Karpas-422 (cell line): ENCODE data around the gene TTLL11. TPM values are rescaled to one million over a fixed set of nuclear protein-coding genes. Genes with fewer than 3 reads are reported as not detected.

ENCODE experiments used
- DNase-seq: peaks from one replicate; pipeline ENCODE4 v3.0.0-alpha.2; 2015
- H2AFZ ChIP-seq: fragments of 200-600 bp; sonication (generic); 2 replicates; pipeline ENCODE4 v1.6.1; 2014; ENCODE audit warnings: antibody characterized with exemption, low read length, mixed read lengths
- H3K27ac ChIP-seq: fragments of 200-600 bp; sonication (generic); 2 replicates; pipeline ENCODE4 v1.5.1; 2014; ENCODE audit warnings: mild to moderate bottlenecking, low read length, moderate library complexity
- H3K27me3 ChIP-seq: fragments of 200-600 bp; sonication (generic); 2 replicates; pipeline ENCODE4 v1.6.1; 2014; ENCODE audit warnings: low read length, mixed read lengths
- H3K36me3 ChIP-seq: fragments of 200-600 bp; sonication (generic); 2 replicates; pipeline ENCODE4 v1.6.1; 2014; ENCODE audit warnings: low read length, mixed read lengths; ENCODE audit not compliant: insufficient read depth
- H3K4me1 ChIP-seq: fragments of 200-600 bp; sonication (generic); 2 replicates; pipeline ENCODE4 v1.6.1; 2014; ENCODE audit warnings: mild to moderate bottlenecking, low read length, mixed read lengths
- H3K4me2 ChIP-seq: fragments of 200-600 bp; sonication (generic); 2 replicates; pipeline ENCODE4 v1.6.1; 2014; ENCODE audit warnings: low read length, low read depth, mild to moderate bottlenecking; ENCODE audit not compliant: poor library complexity, severe bottlenecking
- H3K4me3 ChIP-seq: fragments of 200-600 bp; sonication (generic); 2 replicates; pipeline ENCODE4 v1.5.1; 2014; ENCODE audit warnings: mild to moderate bottlenecking, antibody characterized with exemption, low read length, mixed read lengths
- H3K79me2 ChIP-seq: fragments of 200-600 bp; sonication (generic); 2 replicates; pipeline ENCODE4 v1.6.1; 2014; ENCODE audit warnings: mild to moderate bottlenecking, low read length, mixed read lengths
- H3K9ac ChIP-seq: fragments of 200-600 bp; sonication (generic); 2 replicates; pipeline ENCODE4 v1.6.0; 2014; ENCODE audit warnings: low read length
- H3K9me2 ChIP-seq: fragments of 200-600 bp; sonication (generic), shearing (Covaris generic); replicated peaks from 2 replicates; pipeline ENCODE4 v1.6.0; 2014; ENCODE audit warnings: mild to moderate bottlenecking, low read length, moderate library complexity; ENCODE audit not compliant: insufficient read depth
- H3K9me3 ChIP-seq: fragments of 300-700, 200-600 bp; sonication (generic); 2 replicates; pipeline ENCODE4 v1.6.1; 2014; ENCODE audit warnings: low read length, mixed read lengths
- H4K20me1 ChIP-seq: fragments of 200-600 bp; sonication (generic); 2 replicates; pipeline ENCODE4 v1.6.1; 2014; ENCODE audit warnings: mild to moderate bottlenecking, antibody characterized with exemption, low read length, low read depth; ENCODE audit not compliant: insufficient read depth
- total RNA-seq: library from RNA; depleted of rRNA; stranded (reverse); fragments of >200 nt; shearing (Covaris generic); gene quantifications from 2 replicates; pipeline ENCODE4 v1.2.3, GENCODE V29; 2014; ENCODE audit warnings: low replicate concordance

Gene TTLL11
- total RNA-seq, 1 experiment from 2014 or later: 2.5 TPM

DNA sequence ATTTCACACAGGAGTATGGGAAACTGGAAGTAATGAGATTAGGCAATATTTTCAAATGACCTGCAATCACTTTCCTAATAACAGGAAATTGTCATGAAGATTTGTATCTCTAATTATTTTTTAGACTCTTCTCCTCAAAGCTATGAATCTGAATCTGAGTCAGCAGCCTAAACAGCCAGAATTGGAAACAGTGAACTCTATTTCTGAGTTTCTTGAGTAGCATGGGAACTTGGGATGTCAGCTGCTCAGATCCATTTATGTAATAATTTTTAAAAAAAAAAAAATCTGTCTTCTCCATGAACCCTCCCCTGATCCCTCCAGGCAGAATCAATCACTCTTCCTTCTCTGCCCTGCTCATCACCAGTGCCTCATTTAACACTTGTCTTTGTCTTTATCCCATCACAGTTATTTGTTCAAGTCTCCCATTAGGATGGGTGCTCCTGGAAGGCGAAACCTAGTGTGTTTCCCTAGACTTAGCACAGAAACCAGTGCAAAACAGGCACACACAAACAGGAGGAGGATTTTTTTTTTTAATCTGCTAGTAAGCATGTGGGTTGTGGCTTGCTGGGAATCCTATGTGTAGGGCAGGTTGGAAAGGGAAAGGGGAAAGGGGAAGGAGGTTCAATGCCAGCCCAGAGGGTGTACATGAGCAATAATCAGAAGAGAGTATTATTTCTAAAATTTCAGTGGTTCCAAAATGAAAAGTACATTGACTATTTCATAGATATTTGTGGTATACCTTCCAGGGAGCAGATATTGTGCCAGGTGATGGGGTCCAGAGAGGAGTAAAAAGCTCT, 186.8 kb downstream of the TTLL11 start:
- no peak for DNase-seq
- H2AFZ ChIP-seq: no peak overlapping the region

GRCh38 chr9:121902461-121903135, 190.5 kb downstream of the TTLL11 start:
- no peak overlapping the region for H3K4me3 ChIP-seq
- no peaks in the 10 kb centered on the region for H4K20me1 ChIP-seq
- H3K9me3 ChIP-seq: no peaks in the 10 kb centered on the region
- no peak for DNase-seq
- no peak overlapping the region for H3K4me2 ChIP-seq
- no peak overlapping the region for H3K27ac ChIP-seq
- H3K36me3 ChIP-seq: no peaks in the 10 kb centered on the region
- H2AFZ ChIP-seq: no peak overlapping the region
- no peak overlapping the region for H3K9ac ChIP-seq
- no peaks in the 10 kb centered on the region for H3K9me2 ChIP-seq
- no peaks in the 10 kb centered on the region for H3K79me2 ChIP-seq
- no peaks in the 10 kb centered on the region for H3K27me3 ChIP-seq
- no peaks in the 10 kb centered on the region for H3K4me1 ChIP-seq

More for the DNA sequence above, 186.8 kb downstream of the TTLL11 start:
- H3K79me2 ChIP-seq: no peaks in the 10 kb centered on the region
- no peaks in the 10 kb centered on the region for H3K36me3 ChIP-seq
- no peak overlapping the region for H3K4me3 ChIP-seq
- no peaks in the 10 kb centered on the region for H3K9me3 ChIP-seq
- no peak overlapping the region for H3K27ac ChIP-seq
- H4K20me1 ChIP-seq: no peaks in the 10 kb centered on the region
- H3K9me2 ChIP-seq: no peaks in the 10 kb centered on the region
- H3K4me1 ChIP-seq: no peaks in the 10 kb centered on the region
- no peak overlapping the region for H3K4me2 ChIP-seq
- no peak overlapping the region for H3K9ac ChIP-seq
- H3K27me3 ChIP-seq: no peaks in the 10 kb centered on the region

DNA sequence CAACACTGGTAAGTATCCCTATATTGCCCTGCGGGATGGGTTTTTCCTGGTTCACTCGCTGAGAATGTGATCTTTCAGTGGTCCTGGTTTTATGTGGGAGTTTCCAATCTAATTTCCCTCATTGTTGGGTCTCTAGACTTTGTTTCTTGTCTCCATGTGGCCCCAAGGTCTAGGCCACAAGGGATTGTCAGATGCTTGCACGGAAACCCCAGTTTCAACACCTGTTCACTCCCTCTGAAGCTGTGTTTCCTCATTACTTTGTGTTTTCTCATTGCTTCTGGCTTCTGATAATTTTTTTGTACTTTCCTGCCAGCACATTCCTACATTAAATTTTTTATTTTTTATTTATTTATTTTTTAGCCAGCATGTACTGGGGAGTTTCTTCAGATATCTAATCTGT, 191.5 kb downstream of the TTLL11 start:
- Histone ChIP-seq H3K9ac (no peak overlapping the region), H2AFZ (no peak overlapping the region), H3K4me2 (no peak overlapping the region), H3K9me2 (no peaks in the 10 kb centered on the region), H3K9me3 (no peaks in the 10 kb centered on the region), H3K4me3 (no peak overlapping the region), H3K27ac (no peak overlapping the region), H4K20me1 (no peaks in the 10 kb centered on the region), H3K27me3 (no peaks in the 10 kb centered on the region), H3K4me1 (no peaks in the 10 kb centered on the region), H3K36me3 (no peaks in the 10 kb centered on the region), H3K79me2 (no peaks in the 10 kb centered on the region)
- DNase-seq: no peak

GRCh38 chr9:121900163-121900562, 192.9 kb downstream of the TTLL11 start:
- Histone ChIP-seq H3K4me2 (no peak overlapping the region), H3K79me2 (no peaks in the 10 kb centered on the region), H3K9ac (no peak overlapping the region), H3K36me3 (no peaks in the 10 kb centered on the region), H3K4me1 (no peaks in the 10 kb centered on the region), H2AFZ (no peak overlapping the region), H3K9me3 (no peaks in the 10 kb centered on the region), H4K20me1 (no peaks in the 10 kb centered on the region), H3K4me3 (no peak overlapping the region), H3K9me2 (no peaks in the 10 kb centered on the region), H3K27me3 (no peaks in the 10 kb centered on the region), H3K27ac (no peak overlapping the region)
- no peak for DNase-seq

DNA sequence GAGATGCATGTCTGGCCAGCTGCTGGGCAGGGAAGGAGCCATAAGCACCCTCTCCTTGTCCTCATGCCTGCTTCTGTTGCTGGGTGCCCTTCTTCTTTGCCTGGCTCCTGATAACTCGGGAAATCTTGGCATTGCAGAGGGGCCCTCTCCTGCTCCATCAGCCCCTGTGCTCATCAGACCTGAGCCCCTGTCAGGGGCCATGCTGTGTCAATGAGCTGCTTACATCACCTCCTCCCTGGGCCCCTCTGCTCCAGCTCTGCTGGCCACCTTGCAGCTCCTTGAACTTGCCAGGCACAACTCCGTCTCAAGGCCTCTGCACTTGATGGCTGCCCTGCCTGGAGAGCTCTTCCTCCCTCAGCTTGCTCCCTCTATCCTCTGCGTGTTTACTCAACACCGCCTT, 194.3 kb downstream of the TTLL11 start:
- H4K20me1 ChIP-seq: no peaks in the 10 kb centered on the region
- H3K27me3 ChIP-seq: no peaks in the 10 kb centered on the region
- no peaks in the 10 kb centered on the region for H3K79me2 ChIP-seq
- H3K4me3 ChIP-seq: no peak overlapping the region
- peaks cover 3% of the 10 kb centered on the region for H3K4me1 ChIP-seq
- DNase-seq: no peak
- no peaks in the 10 kb centered on the region for H3K36me3 ChIP-seq
- no peaks in the 10 kb centered on the region for H3K9me3 ChIP-seq
- no peak overlapping the region for H2AFZ ChIP-seq
- H3K9me2 ChIP-seq: no peaks in the 10 kb centered on the region
- no peak overlapping the region for H3K4me2 ChIP-seq
- H3K9ac ChIP-seq: no peak overlapping the region
- no peak overlapping the region for H3K27ac ChIP-seq

DNA sequence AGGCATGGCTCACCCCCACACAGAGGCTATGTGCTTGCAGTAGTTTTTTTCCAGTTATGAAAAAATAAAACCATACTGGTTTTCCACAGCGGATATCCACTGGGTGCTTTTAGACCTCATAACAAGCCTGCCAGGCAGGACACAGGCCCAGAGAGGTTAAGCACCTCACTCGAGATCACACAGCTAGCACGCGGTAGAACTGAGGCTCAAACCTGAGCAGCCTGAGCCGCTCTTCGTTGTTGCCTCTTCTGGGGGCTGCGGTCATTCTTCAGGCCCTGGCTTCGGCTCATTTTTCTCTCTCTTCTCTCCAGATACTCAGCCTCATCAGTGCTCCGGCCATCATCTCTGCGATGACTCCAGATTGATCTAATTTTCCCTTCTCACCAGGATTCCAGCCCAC, 196.0 kb downstream of the TTLL11 start:
- no peaks in the 10 kb centered on the region for H3K27me3 ChIP-seq
- H3K4me3 ChIP-seq: no peak overlapping the region
- H3K4me1 ChIP-seq: peaks cover 15% of the 10 kb centered on the region
- no peak overlapping the region for H3K27ac ChIP-seq
- no peak overlapping the region for H3K9ac ChIP-seq
- no peaks in the 10 kb centered on the region for H3K9me2 ChIP-seq
- H3K4me2 ChIP-seq: no peak overlapping the region
- H2AFZ ChIP-seq: no peak overlapping the region
- no peaks in the 10 kb centered on the region for H3K9me3 ChIP-seq
- no peaks in the 10 kb centered on the region for H3K36me3 ChIP-seq
- H3K79me2 ChIP-seq: no peaks in the 10 kb centered on the region
- DNase-seq: no peak
- H4K20me1 ChIP-seq: no peaks in the 10 kb centered on the region

DNA sequence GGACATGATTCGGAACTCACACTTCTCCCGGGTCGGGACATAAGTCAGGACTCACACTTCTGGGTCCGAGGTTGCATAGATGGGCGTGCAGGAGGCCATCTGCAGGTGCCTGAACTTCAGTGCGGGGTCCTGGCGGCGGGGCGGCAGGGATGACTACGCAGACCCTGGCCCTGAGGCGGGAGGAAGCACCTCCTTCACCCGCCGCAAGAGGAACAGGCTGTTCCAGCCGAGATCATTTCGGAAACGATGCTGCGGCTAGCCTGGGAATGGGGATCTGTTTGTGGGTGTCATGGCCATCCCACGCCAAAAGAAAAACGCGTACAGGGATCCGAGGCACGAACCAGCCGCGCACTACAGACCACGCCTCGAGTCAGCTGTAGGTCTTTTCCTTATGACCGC, 196.6 kb downstream of the TTLL11 start:
- DNase-seq: no peak
- no peak overlapping the region for H2AFZ ChIP-seq
- no peak overlapping the region for H3K9ac ChIP-seq
- no peak overlapping the region for H3K4me2 ChIP-seq
- no peaks in the 10 kb centered on the region for H3K9me3 ChIP-seq
- H4K20me1 ChIP-seq: no peaks in the 10 kb centered on the region
- no peak overlapping the region for H3K27ac ChIP-seq
- no peaks in the 10 kb centered on the region for H3K9me2 ChIP-seq
- no peaks in the 10 kb centered on the region for H3K79me2 ChIP-seq
- H3K4me1 ChIP-seq: peaks cover 15% of the 10 kb centered on the region
- no peaks in the 10 kb centered on the region for H3K27me3 ChIP-seq
- no peaks in the 10 kb centered on the region for H3K36me3 ChIP-seq
- no peak overlapping the region for H3K4me3 ChIP-seq

GRCh38 chr9:121895818-121896544, 197.1 kb downstream of the TTLL11 start:
- H3K9me2 ChIP-seq: no peaks in the 10 kb centered on the region
- H3K27me3 ChIP-seq: no peaks in the 10 kb centered on the region
- no peaks in the 10 kb centered on the region for H4K20me1 ChIP-seq
- H3K9me3 ChIP-seq: no peaks in the 10 kb centered on the region
- no peak overlapping the region for H3K27ac ChIP-seq
- H3K9ac ChIP-seq: no peak overlapping the region
- H3K4me1 ChIP-seq: peaks cover 15% of the 10 kb centered on the region
- no peak overlapping the region for H3K4me2 ChIP-seq
- H2AFZ ChIP-seq: no peak overlapping the region
- no peak for DNase-seq
- no peaks in the 10 kb centered on the region for H3K79me2 ChIP-seq
- H3K36me3 ChIP-seq: no peaks in the 10 kb centered on the region
- no peak overlapping the region for H3K4me3 ChIP-seq
